Ovary (tissue), 3 donors: ENCODE results near the gene ZSCAN20.

ENCODE experiments used
- CTCF ChIP-seq, 3 donors: fragments of 450-650 bp in 2 of 3; fragments of 200-600 bp in 1 of 3; IDR thresholded peaks; one replicate each; pipeline versions ENCODE4 v1.5.1 to v1.8.0; 2016 to 2022; ENCODE audit warnings: antibody characterized with exemption in 3 of 3, mild to moderate bottlenecking in 1 of 3
- EP300 ChIP-seq: sonication (generic); formaldehyde crosslinking; IDR thresholded peaks from one replicate; pipeline ENCODE4 v1.6.1; 2017; ENCODE audit warnings: antibody characterized with exemption
- POLR2A ChIP-seq: fragments of 450-650 bp; IDR thresholded peaks from one replicate; pipeline ENCODE4 v1.6.1; 2017; ENCODE audit warnings: antibody characterized with exemption, mild to moderate bottlenecking, moderate library complexity
- donor health status: DM: no; HTN: no; CAD: no.

- TF ChIP-seq POLR2A (no peak), CTCF (IDR thresholded peaks at IDR 0.05) (no peak), EP300 (no peak)
These were observed 65.4 kb downstream of the ZSCAN20 start for GRCh38 chr1:33537885-33538284.
